WTC11 (cell line): ENCODE data around the gene DSG3.

Experiments
- CBFB ChIP-seq: sonication (generic); formaldehyde crosslinking; IDR thresholded peaks from 2 replicates; pipeline ENCODE4 v1.8.1; 2022; ENCODE audit warnings: mild to moderate bottlenecking, low read depth, missing genetic modification reagents
- CREB1 ChIP-seq: sonication (generic); formaldehyde crosslinking; IDR thresholded peaks from 2 replicates; pipeline ENCODE4 v1.8.0; 2023; ENCODE audit warnings: mild to moderate bottlenecking, missing genetic modification reagents
- ERG ChIP-seq: fragments of 250-450 bp; sonication (Bioruptor Pico); IDR thresholded peaks from 2 replicates; pipeline ENCODE4 v1.8.0; 2021; ENCODE audit warnings: mild to moderate bottlenecking
- TEAD1 ChIP-seq: sonication (generic); formaldehyde crosslinking; IDR thresholded peaks from 2 replicates; pipeline ENCODE4 v1.8.0; 2022; ENCODE audit warnings: mild to moderate bottlenecking, missing genetic modification reagents
- ZNF396 ChIP-seq: fragments of 250-450 bp; sonication (Bioruptor Pico); IDR thresholded peaks from 2 replicates; pipeline ENCODE4 v1.8.0; 2021; ENCODE audit warnings: mild to moderate bottlenecking, moderate library complexity, borderline replicate concordance
- TF ChIP-seq, protein P1 (sequence below): fragments of 200-600 bp; IDR thresholded peaks from 2 replicates; pipeline ENCODE4 v1.8.0; 2022; ENCODE audit warnings: antibody characterized with exemption
- TF ChIP-seq, protein P2 (sequence below): sonication (generic); formaldehyde crosslinking; IDR thresholded peaks from 2 replicates; pipeline ENCODE4 v1.8.1; 2023; ENCODE audit warnings: mild to moderate bottlenecking, missing genetic modification reagents, moderate library complexity
- TF ChIP-seq, protein P3 (sequence below): sonication (generic); formaldehyde crosslinking; IDR thresholded peaks from 2 replicates; pipeline ENCODE4 v1.8.0; 2022; ENCODE audit warnings: mild to moderate bottlenecking, missing genetic modification reagents

GRCh38 chr18:31409276-31409675 lies 38.3 kb upstream of the DSG3 start:
- no peak for TF ChIP-seq ERG (CRISPR knock-in tag)
- no peak for TF ChIP-seq TEAD1 (CRISPR knock-in tag)
- TF ChIP-seq, protein P1, sequence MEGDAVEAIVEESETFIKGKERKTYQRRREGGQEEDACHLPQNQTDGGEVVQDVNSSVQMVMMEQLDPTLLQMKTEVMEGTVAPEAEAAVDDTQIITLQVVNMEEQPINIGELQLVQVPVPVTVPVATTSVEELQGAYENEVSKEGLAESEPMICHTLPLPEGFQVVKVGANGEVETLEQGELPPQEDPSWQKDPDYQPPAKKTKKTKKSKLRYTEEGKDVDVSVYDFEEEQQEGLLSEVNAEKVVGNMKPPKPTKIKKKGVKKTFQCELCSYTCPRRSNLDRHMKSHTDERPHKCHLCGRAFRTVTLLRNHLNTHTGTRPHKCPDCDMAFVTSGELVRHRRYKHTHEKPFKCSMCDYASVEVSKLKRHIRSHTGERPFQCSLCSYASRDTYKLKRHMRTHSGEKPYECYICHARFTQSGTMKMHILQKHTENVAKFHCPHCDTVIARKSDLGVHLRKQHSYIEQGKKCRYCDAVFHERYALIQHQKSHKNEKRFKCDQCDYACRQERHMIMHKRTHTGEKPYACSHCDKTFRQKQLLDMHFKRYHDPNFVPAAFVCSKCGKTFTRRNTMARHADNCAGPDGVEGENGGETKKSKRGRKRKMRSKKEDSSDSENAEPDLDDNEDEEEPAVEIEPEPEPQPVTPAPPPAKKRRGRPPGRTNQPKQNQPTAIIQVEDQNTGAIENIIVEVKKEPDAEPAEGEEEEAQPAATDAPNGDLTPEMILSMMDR: no peak
- no peak for TF ChIP-seq CBFB (CRISPR knock-in tag)
- no peak for TF ChIP-seq ZNF396 (CRISPR knock-in tag)
- TF ChIP-seq CREB1 (CRISPR knock-in tag): no peak
- TF ChIP-seq, protein P2, sequence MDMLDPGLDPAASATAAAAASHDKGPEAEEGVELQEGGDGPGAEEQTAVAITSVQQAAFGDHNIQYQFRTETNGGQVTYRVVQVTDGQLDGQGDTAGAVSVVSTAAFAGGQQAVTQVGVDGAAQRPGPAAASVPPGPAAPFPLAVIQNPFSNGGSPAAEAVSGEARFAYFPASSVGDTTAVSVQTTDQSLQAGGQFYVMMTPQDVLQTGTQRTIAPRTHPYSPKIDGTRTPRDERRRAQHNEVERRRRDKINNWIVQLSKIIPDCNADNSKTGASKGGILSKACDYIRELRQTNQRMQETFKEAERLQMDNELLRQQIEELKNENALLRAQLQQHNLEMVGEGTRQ (CRISPR knock-in tag): no peak
- TF ChIP-seq, protein P3, sequence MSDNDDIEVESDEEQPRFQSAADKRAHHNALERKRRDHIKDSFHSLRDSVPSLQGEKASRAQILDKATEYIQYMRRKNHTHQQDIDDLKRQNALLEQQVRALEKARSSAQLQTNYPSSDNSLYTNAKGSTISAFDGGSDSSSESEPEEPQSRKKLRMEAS: no peak
